B cell (primary cell): ENCODE data around the gene PHB1. TPM values are rescaled to one million over a fixed set of nuclear protein-coding genes. Genes with fewer than 3 reads are reported as not detected.

Source experiments
- ATAC-seq: fragments of 200-7000 bp; cut with Tn5 transposase; one replicate; pipeline ENCODE4 v1.10.0; 2021; ENCODE audit warnings: low read depth, mild to moderate bottlenecking, moderate number of reproducible peaks, moderate library complexity
- CTCF ChIA-PET: fragments of 350-600 bp; sonication (Branson Sonifier 250); formaldehyde crosslinking; loops from one replicate; lab custom pipeline; 2021; ENCODE audit warnings: antibody characterized with exemption, inconsistent platforms; lab: Charles Lee
- POLR2A ChIA-PET: fragments of 350-600 bp; sonication (Branson Sonifier 250); formaldehyde crosslinking; loops from one replicate; lab custom pipeline; 2021; ENCODE audit warnings: antibody characterized with exemption; lab: Charles Lee
- DNase-seq: peaks from one replicate; pipeline ENCODE4 v3.0.0; 2013
- H2AFZ ChIP-seq: 2 replicates; pipeline ENCODE4 v1.6.1; 2012; ENCODE audit warnings: mild to moderate bottlenecking, low read depth, low read length; ENCODE audit not compliant: insufficient read depth, poor library complexity, severe bottlenecking
- H3K27ac ChIP-seq, 2 donors: 1 replicate in 1 of 2; 2 replicates in 1 of 2; pipeline ENCODE4 v1.5.1; 2012 to 2013; ENCODE audit warnings: low read length in 2 of 2, mild to moderate bottlenecking in 2 of 2, moderate library complexity in 1 of 2
- H3K27me3 ChIP-seq, 4 experiments: fragments of 200-600 bp in 1 of 4; sonication (generic) in 1 of 4; replicated peaks in 1 of 4; 1 replicate in 2 of 4; 2 replicates in 2 of 4; pipeline versions ENCODE4 v1.6.1 to v1.7.0; 2013 to 2016; ENCODE audit warnings: low read length in 3 of 4, mild to moderate bottlenecking in 2 of 4, mixed read lengths in 1 of 4, moderate library complexity in 1 of 4; ENCODE audit not compliant: insufficient read depth in 4 of 4, control insufficient read depth in 3 of 4; ENCODE audit errors: control extremely low read depth in 1 of 4
- H3K36me3 ChIP-seq, 2 experiments: replicated peaks in 1 of 2; 1 replicate in 1 of 2; 2 replicates in 1 of 2; pipeline versions ENCODE4 v1.6.1 to v1.7.1; 2013; ENCODE audit warnings: low read length in 1 of 2; ENCODE audit not compliant: insufficient read depth in 2 of 2, control insufficient read depth in 1 of 2; ENCODE audit errors: control extremely low read depth in 1 of 2, extremely low read depth in 1 of 2
- H3K4me1 ChIP-seq, 2 donors: fragments of 200-600 bp in 1 of 2; sonication (generic) in 1 of 2; 1 replicate in 1 of 2; 2 replicates in 1 of 2; pipeline versions ENCODE4 v1.5.1 to v1.6.1; 2013 to 2017; ENCODE audit warnings: low read length in 2 of 2; ENCODE audit not compliant: control insufficient read depth in 2 of 2, insufficient read depth in 2 of 2
- H3K4me2 ChIP-seq: replicated peaks from 2 replicates; pipeline ENCODE3; 2012; ENCODE audit warnings: mild to moderate bottlenecking, low read depth, low read length; ENCODE audit not compliant: poor library complexity, severe bottlenecking
- H3K4me3 ChIP-seq, 5 experiments: fragments of 200-600 bp in 1 of 5; sonication (generic) in 1 of 5; 1 replicate in 3 of 5; 2 replicates in 2 of 5; pipeline versions ENCODE4 v1.5.1 to v1.7.0; 2011 to 2016; ENCODE audit warnings: low read length in 4 of 5, mild to moderate bottlenecking in 4 of 5, low read depth in 2 of 5, control low read depth in 1 of 5, moderate library complexity in 1 of 5; ENCODE audit not compliant: insufficient read depth in 1 of 5; ENCODE audit errors: control extremely low read depth in 1 of 5, extremely low read depth in 1 of 5
- H3K79me2 ChIP-seq: fragments of 200-600 bp; sonication (generic); one replicate; pipeline ENCODE4 v1.6.0; 2016; ENCODE audit warnings: low read length; ENCODE audit not compliant: control insufficient read depth, insufficient read depth
- H3K9ac ChIP-seq: fragments of 200-600 bp; sonication (generic); 2 replicates; pipeline ENCODE4 v1.6.1; 2017; ENCODE audit warnings: mild to moderate bottlenecking, low read length, moderate library complexity
- H3K9me3 ChIP-seq, 3 donors: one replicate each; pipeline versions ENCODE4 v1.6.1 to v1.7.1; 2013; ENCODE audit warnings: low read length in 2 of 3; ENCODE audit not compliant: control insufficient read depth in 2 of 3, insufficient read depth in 1 of 3; ENCODE audit errors: control extremely low read depth in 1 of 3
- H4K20me1 ChIP-seq: 2 replicates; pipeline ENCODE4 v1.6.0; 2012; ENCODE audit warnings: mild to moderate bottlenecking, low read length; ENCODE audit not compliant: insufficient read depth, control insufficient read depth, poor library complexity, severe bottlenecking
- H3K27ac Mint-ChIP-seq: one replicate; pipeline ENCODE4 v1.8.0; 2021; ENCODE audit warnings: mixed read lengths
- H3K27me3 Mint-ChIP-seq: one replicate; pipeline ENCODE4 v1.8.0; 2021; ENCODE audit warnings: mixed read lengths
- H3K4me1 Mint-ChIP-seq: one replicate; pipeline ENCODE4 v1.8.0; 2021; ENCODE audit warnings: mixed read lengths
- H3K4me3 Mint-ChIP-seq: one replicate; pipeline ENCODE4 v1.8.0; 2021; ENCODE audit warnings: mixed read lengths
- H3K9me3 Mint-ChIP-seq: one replicate; pipeline ENCODE4 v1.8.0; 2022; ENCODE audit warnings: mixed read lengths; ENCODE audit not compliant: insufficient read depth
- CTCF ChIP-seq: fragments of 200-600 bp; IDR thresholded peaks from one replicate; pipeline ENCODE4 v1.8.0; 2022; ENCODE audit warnings: antibody characterized with exemption, mild to moderate bottlenecking
- EZH2 ChIP-seq: IDR thresholded peaks from 2 replicates; pipeline ENCODE4 v1.6.1; 2012; ENCODE audit warnings: borderline replicate concordance, low read depth, mild to moderate bottlenecking, moderate library complexity, low read length; ENCODE audit not compliant: insufficient read depth, poor library complexity, severe bottlenecking
- WGBS: methylation state at CpG from one replicate; pipeline ENCODE4 v1.1.5; 2013; ENCODE audit warnings: missing lambda C conversion rate; ENCODE audit not compliant: insufficient coverage; 5-methylcytosine and 5-hydroxymethylcytosine counted together
- intact Hi-C: fragments of 100-400 bp; cut with micrococcal nuclease; formaldehyde crosslinking; loops from one replicate; pipeline ENCODE4 v1.10.0; 2022
- polyA plus RNA-seq: library from polyadenylated mRNA; depleted of rRNA; stranded (reverse); fragments of >200 nt; gene quantifications from 2 replicates; pipeline ENCODE4 v1.2.3, GENCODE V29; 2012
- total RNA-seq, 2 donors: library from RNA; stranded (reverse); fragments of 120-200 nt in 1 of 2; gene quantifications; 1 replicate in 1 of 2; 2 replicates in 1 of 2; pipeline versions ENCODE4 v1.2.3 to v1.2.4, GENCODE V29; 2013 to 2022

The PHB1 gene
- total and polyA plus RNA-seq, 2 donors (not counting 1 experiment from before 2014, with no cell fraction given), result 45.5 to 72.3 TPM

DNA sequence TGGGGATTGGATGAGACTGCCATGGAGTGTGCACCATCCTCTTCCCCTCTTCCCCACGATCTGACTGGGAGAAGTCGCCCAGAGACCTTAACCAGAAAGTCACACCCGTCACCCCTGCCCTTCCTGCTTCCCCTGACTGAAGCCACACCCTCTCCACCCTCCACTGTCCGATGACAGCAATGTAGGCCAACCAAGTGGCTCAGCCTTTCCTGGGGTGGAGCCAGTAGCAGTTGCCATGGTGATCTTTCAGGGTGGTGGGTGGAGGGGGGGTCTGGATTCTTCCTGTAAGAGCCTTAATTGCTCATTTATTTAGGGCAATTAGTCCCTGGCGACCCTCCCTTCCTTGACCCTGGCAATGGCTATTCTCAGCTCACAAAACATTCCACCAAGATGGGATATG lies 37.5 kb upstream of the PHB1 start:
- Mint-ChIP-seq H3K27me3 (peaks cover 40% of the 10 kb centered on the region), H3K27ac (no peak overlapping the region), H3K4me1 (no peaks in the 10 kb centered on the region), H3K9me3 (no peaks in the 10 kb centered on the region), H3K4me3 (no peak overlapping the region)
- Histone ChIP-seq H3K27ac (no peak overlapping the region), H3K4me1 (no peaks in the 10 kb centered on the region), H3K36me3 (no peaks in the 10 kb centered on the region), H3K9me3 (no peaks in the 10 kb centered on the region), H3K9ac (no peak overlapping the region), H3K79me2 (no peaks in the 10 kb centered on the region), H3K4me2 (no peak overlapping the region), H4K20me1 (no peaks in the 10 kb centered on the region), H3K4me3 (no peak overlapping the region), H3K27me3 (peaks cover 0 to 22% (median 5%) of the 10 kb centered on the region in 4 experiments), H2AFZ (no peak overlapping the region)
- 64% methylated on average over 3 of the region's 5 CpGs for WGBS
- TF ChIP-seq EZH2 (no peak), CTCF (no peak)
- DNase-seq (no peak), ATAC-seq (no peak)
- CTCF ChIA-PET, result no interaction called here
- intact Hi-C loops, result no loop called here
- POLR2A ChIA-PET, result no interaction called here

DNA sequence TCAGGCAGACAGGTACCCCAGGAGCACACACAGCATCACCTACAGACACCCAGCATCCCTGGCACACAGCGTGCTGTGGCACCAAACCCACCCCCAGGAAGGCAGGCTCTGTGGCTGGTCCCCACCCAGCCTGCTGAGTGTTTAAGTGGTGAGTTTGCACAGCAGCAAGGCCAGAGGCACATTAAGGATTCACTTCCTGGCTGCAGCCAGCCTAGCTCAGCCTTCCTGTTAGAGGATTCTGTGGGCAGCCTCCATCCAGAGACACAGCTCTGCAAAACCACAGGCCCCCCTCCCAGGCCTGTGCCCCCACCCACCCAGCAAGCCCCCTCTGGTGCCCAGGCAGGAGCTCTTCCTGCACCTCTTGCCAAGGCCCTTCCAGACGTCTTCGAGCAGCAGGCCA lies 36.1 kb upstream of the PHB1 start:
- peaks cover 0 to 8% (median under 1%) of the 10 kb centered on the region in 4 experiments for H3K27me3 ChIP-seq
- intact Hi-C loops, result no loop called here
- no peaks in the 10 kb centered on the region for H3K36me3 ChIP-seq
- Mint-ChIP-seq H3K27me3 (peaks cover 34% of the 10 kb centered on the region), H3K9me3 (no peaks in the 10 kb centered on the region), H3K4me1 (no peaks in the 10 kb centered on the region), H3K4me3 (no peak overlapping the region), H3K27ac (no peak overlapping the region)
- no peak overlapping the region for H3K4me2 ChIP-seq
- ChIA-PET POLR2A (no interaction called here), CTCF (no interaction called here)
- no peaks in the 10 kb centered on the region for H4K20me1 ChIP-seq
- H3K4me1 ChIP-seq, result no peaks in the 10 kb centered on the region
- H3K79me2 ChIP-seq, result no peaks in the 10 kb centered on the region
- WGBS, result no CpG with 5 or more reads among the region's 3 CpGs
- no peak overlapping the region for H3K4me3 ChIP-seq
- TF ChIP-seq EZH2 (no peak), CTCF (no peak)
- H3K9ac ChIP-seq, result no peak overlapping the region
- H3K27ac ChIP-seq, result no peak overlapping the region
- H2AFZ ChIP-seq, result no peak overlapping the region
- DNase-seq, result no peak
- H3K9me3 ChIP-seq, result no peaks in the 10 kb centered on the region
- no peak for ATAC-seq
